ENCODE measurements around the gene CROCC2.

The CROCC2 gene

GRCh38 chr2:240948086-240948485 is 42.0 kb downstream of the CROCC2 start:
- H3K9me3 ChIP-seq (ENCODE audit: control extremely low read depth in 1 of 5, control insufficient read depth in 4 of 5, insufficient read depth in 2 of 5, low read depth in 1 of 5, low read length in 4 of 5): no peaks in the 10 kb centered on the region
- no peak for DNase-seq
- H3K4me1 ChIP-seq (ENCODE audit: control extremely low read depth in 1 of 4, control insufficient read depth in 4 of 4, insufficient read depth in 4 of 4, low read length in 3 of 4): no peaks in the 10 kb centered on the region
- whole genome bisulfite sequencing (ENCODE audit: insufficient coverage): 95% methylated on average over 5 of the region's 8 CpGs
- H3K27me3 ChIP-seq (replicated peaks in 2 of 5; ENCODE audit: control insufficient read depth in 4 of 5, insufficient read depth in 5 of 5, low read length in 4 of 5): peaks cover 0 to 5% (median 0%) of the 10 kb centered on the region in 5 experiments
- no peaks in the 10 kb centered on the region for H3K36me3 ChIP-seq (ENCODE audit: control insufficient read depth in 4 of 4, insufficient read depth in 4 of 4, low read length in 3 of 4)
- POLR2A ChIA-PET: no interaction called here
- CTCF ChIA-PET: no interaction called here
- no peak overlapping the region for H3K27ac ChIP-seq (ENCODE audit: insufficient read depth in 1 of 2, low read depth in 1 of 2, low read length in 2 of 2, poor library complexity in 1 of 2, severe bottlenecking in 2 of 2)
- H3K4me3 ChIP-seq (ENCODE audit: control insufficient read depth in 1 of 7, extremely low read depth in 1 of 7, insufficient read depth in 4 of 7, low read depth in 2 of 7, low read length in 6 of 7): no peak overlapping the region

DNA sequence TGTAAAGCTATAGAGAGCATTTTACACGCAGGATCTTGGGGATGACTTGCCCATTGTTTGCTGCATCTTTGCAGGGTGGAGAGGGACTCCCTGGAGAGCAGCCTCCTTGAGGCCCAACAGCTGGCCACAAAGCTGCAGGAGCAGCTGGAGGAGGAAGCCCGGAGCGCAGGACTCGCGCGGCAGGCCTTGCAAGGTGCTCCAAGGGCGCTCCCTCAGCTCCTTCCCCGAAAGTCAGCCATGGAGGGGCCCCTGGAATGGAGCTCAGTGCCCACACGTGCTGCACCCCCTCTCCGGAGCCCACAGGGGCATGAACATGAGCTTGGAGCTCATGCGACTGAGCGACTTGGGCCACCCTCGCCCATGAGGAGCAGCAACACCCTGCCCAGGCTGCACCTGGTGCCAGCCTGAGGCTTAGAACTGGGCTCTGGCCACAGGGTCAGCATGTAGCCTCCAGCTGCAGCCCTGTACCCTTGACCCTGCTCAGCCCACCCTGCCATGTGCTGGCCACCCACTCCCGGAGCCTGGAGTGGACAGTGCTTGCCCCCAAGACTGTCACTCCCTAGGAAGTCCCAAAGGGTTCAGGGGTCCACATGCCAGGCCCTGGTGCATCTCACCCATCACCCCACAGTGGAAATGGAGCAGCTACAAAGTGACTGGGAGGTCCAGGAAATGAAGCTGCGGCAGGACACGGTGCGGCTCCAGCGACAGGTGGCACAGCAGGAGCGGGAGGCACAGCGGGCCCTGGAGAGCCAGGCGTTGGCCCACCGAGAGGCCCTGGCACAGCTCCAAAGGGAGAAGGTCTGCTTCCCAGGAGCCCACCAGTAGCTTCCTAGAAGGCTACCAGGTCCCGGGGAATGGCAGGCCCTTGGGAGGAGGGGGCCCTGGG is 43.0 kb downstream of the CROCC2 start:
- peaks cover 0 to 5% (median 0%) of the 10 kb centered on the region in 5 experiments for H3K27me3 ChIP-seq (replicated peaks in 2 of 5; ENCODE audit: control insufficient read depth in 4 of 5, insufficient read depth in 5 of 5, low read length in 4 of 5)
- no peaks in the 10 kb centered on the region for H3K36me3 ChIP-seq (ENCODE audit: control insufficient read depth in 4 of 4, insufficient read depth in 4 of 4, low read length in 3 of 4)
- H3K9me3 ChIP-seq (ENCODE audit: control extremely low read depth in 1 of 5, control insufficient read depth in 4 of 5, insufficient read depth in 2 of 5, low read depth in 1 of 5, low read length in 4 of 5): no peaks in the 10 kb centered on the region
- POLR2A ChIA-PET: no interaction called here
- H3K4me3 ChIP-seq (ENCODE audit: control insufficient read depth in 1 of 7, extremely low read depth in 1 of 7, insufficient read depth in 4 of 7, low read depth in 2 of 7, low read length in 6 of 7): no peak overlapping the region
- no peaks in the 10 kb centered on the region for H3K4me1 ChIP-seq (ENCODE audit: control extremely low read depth in 1 of 4, control insufficient read depth in 4 of 4, insufficient read depth in 4 of 4, low read length in 3 of 4)
- CTCF ChIA-PET: no interaction called here
- 91% methylated on average over 21 of the region's 23 CpGs for WGBS (ENCODE audit: insufficient coverage)
- H3K27ac ChIP-seq (ENCODE audit: insufficient read depth in 1 of 2, low read depth in 1 of 2, low read length in 2 of 2, poor library complexity in 1 of 2, severe bottlenecking in 2 of 2): no peak overlapping the region
- no peak for DNase-seq

- H3K9me3 ChIP-seq (ENCODE audit: control extremely low read depth in 1 of 5, control insufficient read depth in 4 of 5, insufficient read depth in 2 of 5, low read depth in 1 of 5, low read length in 4 of 5): no peaks in the 10 kb centered on the region
- no peaks in the 10 kb centered on the region for H3K4me1 ChIP-seq (ENCODE audit: control extremely low read depth in 1 of 4, control insufficient read depth in 4 of 4, insufficient read depth in 4 of 4, low read length in 3 of 4)
- WGBS (ENCODE audit: insufficient coverage): 93% methylated on average over 11 of the region's 14 CpGs
- no peak overlapping the region for H3K4me3 ChIP-seq (ENCODE audit: control insufficient read depth in 1 of 7, extremely low read depth in 1 of 7, insufficient read depth in 4 of 7, low read depth in 2 of 7, low read length in 6 of 7)
- DNase-seq: no peak
- H3K27me3 ChIP-seq (replicated peaks in 2 of 5; ENCODE audit: control insufficient read depth in 4 of 5, insufficient read depth in 5 of 5, low read length in 4 of 5): peaks cover 0 to 9% (median 0%) of the 10 kb centered on the region in 5 experiments
- no peak overlapping the region for H3K27ac ChIP-seq (ENCODE audit: insufficient read depth in 1 of 2, low read depth in 1 of 2, low read length in 2 of 2, poor library complexity in 1 of 2, severe bottlenecking in 2 of 2)
- ChIA-PET POLR2A (no interaction called here), CTCF (interaction anchor here (1.0 kb wide), 1 partner anchor 51 kb away, joined by 3 read pairs; no protein-coding TSS in a partner anchor)
- H3K36me3 ChIP-seq (ENCODE audit: control insufficient read depth in 4 of 4, insufficient read depth in 4 of 4, low read length in 3 of 4): no peaks in the 10 kb centered on the region
These were observed 43.9 kb downstream of the CROCC2 start for GRCh38 chr2:240949791-240950705.

DNA sequence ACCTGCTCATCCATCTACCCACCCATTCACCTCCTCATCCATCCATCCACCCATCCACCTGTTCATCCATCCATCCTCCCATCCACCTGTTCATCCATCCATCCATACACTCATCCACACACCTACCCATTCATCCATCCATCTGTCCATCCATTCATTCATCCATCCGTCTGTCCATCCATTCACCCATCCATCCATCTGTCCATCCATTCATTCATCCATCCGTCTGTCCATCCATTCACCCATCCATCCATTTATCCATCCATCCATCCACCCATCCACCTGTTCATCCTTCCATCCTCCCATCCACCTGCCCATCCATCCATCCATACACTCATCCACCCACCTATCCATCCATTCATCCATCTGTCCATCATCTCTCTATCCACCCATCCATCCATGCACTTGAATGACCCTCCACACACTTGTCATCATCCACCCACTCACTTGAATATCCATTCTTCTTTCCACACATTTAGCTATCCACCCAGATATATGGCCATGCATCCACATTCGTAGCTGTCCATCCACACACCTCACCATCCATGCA is 45.0 kb downstream of the CROCC2 start:
- peaks cover 0 to 7% (median 0%) of the 10 kb centered on the region in 5 experiments for H3K27me3 ChIP-seq (replicated peaks in 2 of 5; ENCODE audit: control insufficient read depth in 4 of 5, insufficient read depth in 5 of 5, low read length in 4 of 5)
- WGBS (ENCODE audit: insufficient coverage): 96% methylated on average over 3 of the region's 3 CpGs
- POLR2A ChIA-PET: no interaction called here

GRCh38 chr2:240952496-240953246 is 46.5 kb downstream of the CROCC2 start:
- WGBS (ENCODE audit: insufficient coverage): 95% methylated on average over 13 of the region's 14 CpGs
- CTCF ChIA-PET: interaction anchor here (0.6 kb wide), 1 partner anchor 109 kb away, joined by 4 read pairs; no protein-coding TSS in a partner anchor
- no peak overlapping the region for H3K27ac ChIP-seq (ENCODE audit: insufficient read depth in 1 of 2, low read depth in 1 of 2, low read length in 2 of 2, poor library complexity in 1 of 2, severe bottlenecking in 2 of 2)
- H3K4me1 ChIP-seq (ENCODE audit: control extremely low read depth in 1 of 4, control insufficient read depth in 4 of 4, insufficient read depth in 4 of 4, low read length in 3 of 4): peaks cover 0 to 1% (median 0%) of the 10 kb centered on the region in 4 experiments
- DNase-seq: no peak
- POLR2A ChIA-PET: no interaction called here
- H3K9me3 ChIP-seq (ENCODE audit: control extremely low read depth in 1 of 5, control insufficient read depth in 4 of 5, insufficient read depth in 2 of 5, low read depth in 1 of 5, low read length in 4 of 5): no peaks in the 10 kb centered on the region
- no peak overlapping the region for H3K4me3 ChIP-seq (ENCODE audit: control insufficient read depth in 1 of 7, extremely low read depth in 1 of 7, insufficient read depth in 4 of 7, low read depth in 2 of 7, low read length in 6 of 7)
- no peaks in the 10 kb centered on the region for H3K36me3 ChIP-seq (ENCODE audit: control insufficient read depth in 4 of 4, insufficient read depth in 4 of 4, low read length in 3 of 4)
- peaks cover 0 to 7% (median 0%) of the 10 kb centered on the region in 5 experiments for H3K27me3 ChIP-seq (replicated peaks in 2 of 5; ENCODE audit: control insufficient read depth in 4 of 5, insufficient read depth in 5 of 5, low read length in 4 of 5)

More for the DNA sequence above, 45.0 kb downstream of the CROCC2 start:
- CTCF ChIA-PET: interaction anchor here (1.0 kb wide), 1 partner anchor 50 kb away, joined by 3 read pairs; no protein-coding TSS in a partner anchor
- no peak overlapping the region for H3K27ac ChIP-seq (ENCODE audit: insufficient read depth in 1 of 2, low read depth in 1 of 2, low read length in 2 of 2, poor library complexity in 1 of 2, severe bottlenecking in 2 of 2)
- no peaks in the 10 kb centered on the region for H3K4me1 ChIP-seq (ENCODE audit: control extremely low read depth in 1 of 4, control insufficient read depth in 4 of 4, insufficient read depth in 4 of 4, low read length in 3 of 4)
- no peaks in the 10 kb centered on the region for H3K36me3 ChIP-seq (ENCODE audit: control insufficient read depth in 4 of 4, insufficient read depth in 4 of 4, low read length in 3 of 4)
- H3K9me3 ChIP-seq (ENCODE audit: control extremely low read depth in 1 of 5, control insufficient read depth in 4 of 5, insufficient read depth in 2 of 5, low read depth in 1 of 5, low read length in 4 of 5): no peaks in the 10 kb centered on the region
- no peak overlapping the region for H3K4me3 ChIP-seq (ENCODE audit: control insufficient read depth in 1 of 7, extremely low read depth in 1 of 7, insufficient read depth in 4 of 7, low read depth in 2 of 7, low read length in 6 of 7)
- DNase-seq: no peak

DNA sequence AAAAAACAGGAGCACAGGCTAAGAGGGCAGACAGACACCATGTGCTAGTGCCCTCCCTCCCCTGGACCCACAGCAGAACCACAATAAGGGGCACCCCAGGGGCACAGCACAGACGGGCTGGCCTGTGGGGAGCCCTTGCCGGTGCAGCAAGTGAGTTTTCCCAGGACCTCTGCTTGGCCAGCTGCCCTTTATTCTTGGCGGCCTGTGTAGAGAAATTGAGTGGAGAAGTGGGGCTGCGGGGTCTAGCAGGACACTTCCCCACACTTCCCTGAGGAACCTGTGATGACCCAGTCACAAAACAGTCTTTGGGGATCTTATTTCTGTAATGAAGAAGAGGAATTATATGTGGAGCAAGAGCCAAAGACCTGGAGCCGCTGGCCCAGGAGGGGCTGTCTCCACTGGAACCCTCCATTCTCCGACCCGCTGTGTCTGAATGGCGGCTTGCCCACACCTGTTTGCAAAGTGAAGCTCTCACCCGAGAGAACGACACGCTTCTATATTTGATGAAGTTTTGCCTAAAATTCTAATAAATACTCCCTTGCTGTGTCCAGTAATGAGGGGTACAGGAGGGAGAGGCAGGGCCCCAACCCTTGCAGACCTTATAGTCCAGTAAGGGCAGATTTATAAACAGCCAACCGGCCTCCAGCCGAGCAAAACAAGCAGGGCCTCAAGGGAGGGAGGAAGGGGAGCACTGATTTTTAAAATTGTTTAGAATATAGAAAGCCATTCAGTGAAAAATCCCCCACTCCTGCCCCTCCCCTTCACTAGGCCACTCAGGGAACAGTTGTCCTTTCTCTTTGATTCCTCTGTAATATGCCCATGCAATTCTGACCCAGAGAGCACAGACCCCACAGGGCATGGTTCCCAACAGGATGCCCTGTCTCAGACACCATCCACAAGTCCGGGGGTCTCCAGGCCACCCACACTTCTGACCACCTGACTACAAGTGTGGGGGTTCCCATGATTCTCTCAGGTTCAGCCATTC is 47.6 kb downstream of the CROCC2 start:
- ChIA-PET CTCF (no interaction called here), POLR2A (no interaction called here)
- Histone ChIP-seq H3K9me3 (ENCODE audit: control extremely low read depth in 1 of 5, control insufficient read depth in 4 of 5, insufficient read depth in 2 of 5, low read depth in 1 of 5, low read length in 4 of 5) (no peaks in the 10 kb centered on the region), H3K27me3 (replicated peaks in 2 of 5; ENCODE audit: control insufficient read depth in 4 of 5, insufficient read depth in 5 of 5, low read length in 4 of 5) (peaks cover 0 to 5% (median 0%) of the 10 kb centered on the region in 5 experiments), H3K27ac (ENCODE audit: insufficient read depth in 1 of 2, low read depth in 1 of 2, low read length in 2 of 2, poor library complexity in 1 of 2, severe bottlenecking in 2 of 2) (no peak overlapping the region), H3K4me1 (ENCODE audit: control extremely low read depth in 1 of 4, control insufficient read depth in 4 of 4, insufficient read depth in 4 of 4, low read length in 3 of 4) (peaks cover 0 to 3% (median 0%) of the 10 kb centered on the region in 4 experiments), H3K36me3 (ENCODE audit: control insufficient read depth in 4 of 4, insufficient read depth in 4 of 4, low read length in 3 of 4) (no peaks in the 10 kb centered on the region), H3K4me3 (ENCODE audit: control insufficient read depth in 1 of 7, extremely low read depth in 1 of 7, insufficient read depth in 4 of 7, low read depth in 2 of 7, low read length in 6 of 7) (no peak overlapping the region)
- WGBS (ENCODE audit: insufficient coverage): 97% methylated on average over 6 of the region's 14 CpGs
- DNase-seq: no peak
